Uterus (tissue), 4 donors: ENCODE results near the gene TMPRSS11D. TPM values are rescaled to one million over a fixed set of nuclear protein-coding genes. Genes with fewer than 3 reads are reported as not detected.

Experiments used
- DNase-seq, 2 donors: peaks; one replicate each; pipeline ENCODE4 v3.0.0-alpha.2; 2019 to 2020
- H3K27ac ChIP-seq, 2 donors: fragments of 200-600 bp; sonication (generic); 1 replicate in 1 of 2; 2 replicates in 1 of 2; pipeline ENCODE4 v1.5.1; 2016 to 2018
- H3K27me3 ChIP-seq, 2 donors: fragments of 200-600 bp; sonication (generic); one replicate each; pipeline ENCODE4 v1.5.1; 2018 to 2019; ENCODE audit warnings: control low read depth in 1 of 2
- H3K36me3 ChIP-seq, 2 donors: fragments of 200-600 bp; sonication (generic); one replicate each; pipeline ENCODE4 v1.5.1; 2019; ENCODE audit warnings: control low read depth in 1 of 2
- H3K4me1 ChIP-seq, 2 donors: fragments of 200-600 bp; sonication (generic); one replicate each; pipeline ENCODE4 v1.5.1; 2018 to 2019; ENCODE audit warnings: control low read depth in 1 of 2
- H3K4me3 ChIP-seq, 2 donors: fragments of 200-600 bp; sonication (generic); 1 replicate in 1 of 2; 2 replicates in 1 of 2; pipeline ENCODE4 v1.5.1; 2018 to 2019; ENCODE audit warnings: mild to moderate bottlenecking in 1 of 2
- H3K9me3 ChIP-seq, 2 donors: fragments of 200-600 bp; sonication (generic); one replicate each; pipeline ENCODE4 v1.5.1; 2019; ENCODE audit warnings: control low read depth in 1 of 2
- POLR2A ChIP-seq, 2 donors: fragments of 450-650 bp; IDR thresholded peaks; one replicate each; pipeline ENCODE4 v1.6.1; 2016; ENCODE audit warnings: antibody characterized with exemption in 2 of 2, mild to moderate bottlenecking in 1 of 2, moderate library complexity in 1 of 2
- intact Hi-C: fragments of 100-400 bp; cut with DNase I; formaldehyde crosslinking; loops from one replicate; pipeline ENCODE4 v1.15.1; 2023; ENCODE audit warnings: low total_unique reads
- total RNA-seq, 4 donors: library from RNA; depleted of rRNA in 3 of 4; stranded (reverse); fragments of >200 nt in 3 of 4; gene quantifications; one replicate each; pipeline versions ENCODE4 v1.1.0 to v1.2.4, GENCODE V29; 2014 to 2023
- TF ChIP-seq, protein P1 (sequence below), 4 experiments: fragments of 200-600 bp in 2 of 4; fragments of 450-650 bp in 2 of 4; sonication (generic) in 2 of 4; IDR thresholded peaks; one replicate each; pipeline ENCODE4 v1.5.1; 2016 to 2019; ENCODE audit warnings: antibody characterized with exemption in 4 of 4, mild to moderate bottlenecking in 2 of 4, moderate library complexity in 1 of 4
- donor health status: DM: yes; HTN: yes; CAD: no.

Gene TMPRSS11D
- total RNA-seq, 4 donors from 2014 or later, result not detected

DNA sequence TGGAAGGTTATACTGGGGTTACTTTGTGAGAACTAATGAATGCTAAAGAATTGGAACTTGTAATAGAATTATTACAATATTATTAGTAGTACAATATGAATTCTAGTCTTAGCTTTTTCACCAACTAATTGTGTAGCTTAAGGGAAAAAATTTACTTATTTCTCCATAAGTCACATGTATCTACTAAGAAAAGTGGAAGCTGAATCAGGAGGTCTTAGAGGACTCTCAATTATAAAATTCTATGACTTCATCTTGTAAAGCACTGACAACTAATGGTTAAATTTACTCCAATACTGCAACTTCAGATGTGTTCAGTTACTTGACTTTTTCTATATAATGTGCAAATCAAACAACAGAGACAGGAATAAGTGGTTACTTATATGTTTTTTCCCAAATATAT lies 899 bp upstream of the TMPRSS11D start:
- intact Hi-C loops, result no loop called here
- H3K27ac ChIP-seq, result no peak overlapping the region
- H3K4me3 ChIP-seq, result no peak overlapping the region
- no peak for TF ChIP-seq POLR2A (IDR thresholded peaks at IDR 0.05)
- TF ChIP-seq, protein P1, sequence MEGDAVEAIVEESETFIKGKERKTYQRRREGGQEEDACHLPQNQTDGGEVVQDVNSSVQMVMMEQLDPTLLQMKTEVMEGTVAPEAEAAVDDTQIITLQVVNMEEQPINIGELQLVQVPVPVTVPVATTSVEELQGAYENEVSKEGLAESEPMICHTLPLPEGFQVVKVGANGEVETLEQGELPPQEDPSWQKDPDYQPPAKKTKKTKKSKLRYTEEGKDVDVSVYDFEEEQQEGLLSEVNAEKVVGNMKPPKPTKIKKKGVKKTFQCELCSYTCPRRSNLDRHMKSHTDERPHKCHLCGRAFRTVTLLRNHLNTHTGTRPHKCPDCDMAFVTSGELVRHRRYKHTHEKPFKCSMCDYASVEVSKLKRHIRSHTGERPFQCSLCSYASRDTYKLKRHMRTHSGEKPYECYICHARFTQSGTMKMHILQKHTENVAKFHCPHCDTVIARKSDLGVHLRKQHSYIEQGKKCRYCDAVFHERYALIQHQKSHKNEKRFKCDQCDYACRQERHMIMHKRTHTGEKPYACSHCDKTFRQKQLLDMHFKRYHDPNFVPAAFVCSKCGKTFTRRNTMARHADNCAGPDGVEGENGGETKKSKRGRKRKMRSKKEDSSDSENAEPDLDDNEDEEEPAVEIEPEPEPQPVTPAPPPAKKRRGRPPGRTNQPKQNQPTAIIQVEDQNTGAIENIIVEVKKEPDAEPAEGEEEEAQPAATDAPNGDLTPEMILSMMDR (IDR thresholded peaks at IDR 0.05), result no peak
- H3K36me3 ChIP-seq, result no peaks in the 10 kb centered on the region
- H3K27me3 ChIP-seq, result no peaks in the 10 kb centered on the region
- no peak for DNase-seq
- H3K4me1 ChIP-seq, result no peaks in the 10 kb centered on the region
- no peaks in the 10 kb centered on the region for H3K9me3 ChIP-seq

DNA sequence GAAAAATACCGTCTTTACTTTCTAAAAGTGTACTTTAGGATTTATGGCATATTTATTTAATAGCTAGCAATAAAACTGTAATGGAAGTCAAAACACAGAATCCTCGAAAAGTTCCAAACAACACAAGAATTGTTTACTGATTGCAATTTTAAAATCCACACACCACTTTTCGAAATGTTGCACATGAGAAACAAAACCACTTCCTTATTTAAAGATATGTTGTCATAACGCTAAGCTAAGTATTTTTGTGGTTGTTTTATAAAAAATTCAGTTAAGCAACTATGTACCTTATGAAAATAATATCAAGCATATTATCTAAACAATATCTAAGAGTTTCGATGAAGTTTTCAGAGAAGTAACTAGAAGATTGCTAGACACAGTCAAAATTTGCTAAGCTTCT lies 344 bp downstream of the TMPRSS11D start:
- intact Hi-C loops, result no loop called here
- no peak for DNase-seq
- Histone ChIP-seq H3K27me3 (no peaks in the 10 kb centered on the region), H3K9me3 (no peaks in the 10 kb centered on the region), H3K4me1 (no peaks in the 10 kb centered on the region), H3K4me3 (no peak overlapping the region), H3K36me3 (no peaks in the 10 kb centered on the region), H3K27ac (no peak overlapping the region)
- TF ChIP-seq POLR2A (IDR thresholded peaks at IDR 0.05), result no peak
- TF ChIP-seq, protein P1 (IDR thresholded peaks at IDR 0.05), result no peak

DNA sequence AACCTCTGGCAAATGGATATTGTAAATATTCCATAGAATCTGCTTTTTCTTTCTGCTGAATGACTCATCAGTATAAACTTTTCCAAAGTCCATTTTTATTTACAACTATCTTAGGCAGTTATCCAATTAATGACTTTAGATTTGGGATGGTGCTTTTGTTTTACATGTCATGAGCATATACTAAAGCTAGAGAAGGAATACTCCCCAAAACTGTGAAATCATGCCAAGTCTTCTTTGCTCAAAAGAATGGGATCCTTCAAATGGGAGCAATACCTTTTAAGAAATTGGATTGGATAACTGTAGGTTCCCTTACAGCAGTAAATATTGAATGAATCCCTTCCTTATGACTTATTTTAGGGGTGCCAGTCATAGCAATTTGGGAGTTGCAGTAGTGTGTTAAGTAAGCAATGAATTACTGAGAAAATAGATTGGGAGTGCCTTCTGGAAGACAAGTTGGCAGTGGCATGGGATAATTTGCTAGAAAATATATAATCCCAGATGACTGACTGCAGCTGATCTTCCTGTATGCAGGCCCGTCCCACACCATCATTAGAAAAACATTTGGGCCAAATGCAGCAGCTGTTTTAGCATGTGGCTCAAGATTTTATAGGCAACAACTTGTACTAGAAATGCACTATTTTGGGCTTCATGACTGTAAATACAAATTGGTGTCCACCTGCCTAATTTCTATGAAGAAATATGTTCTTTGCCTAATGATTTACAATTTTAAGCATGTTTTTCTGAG lies 2.8 kb downstream of the TMPRSS11D start:
- Histone ChIP-seq H3K36me3 (no peaks in the 10 kb centered on the region), H3K27ac (no peak overlapping the region), H3K27me3 (no peaks in the 10 kb centered on the region), H3K4me1 (no peaks in the 10 kb centered on the region), H3K9me3 (no peaks in the 10 kb centered on the region), H3K4me3 (no peak overlapping the region)
- intact Hi-C loops, result no loop called here
- TF ChIP-seq POLR2A (IDR thresholded peaks at IDR 0.05), result no peak
- TF ChIP-seq, protein P1 (IDR thresholded peaks at IDR 0.05), result no peak
- no peak for DNase-seq

DNA sequence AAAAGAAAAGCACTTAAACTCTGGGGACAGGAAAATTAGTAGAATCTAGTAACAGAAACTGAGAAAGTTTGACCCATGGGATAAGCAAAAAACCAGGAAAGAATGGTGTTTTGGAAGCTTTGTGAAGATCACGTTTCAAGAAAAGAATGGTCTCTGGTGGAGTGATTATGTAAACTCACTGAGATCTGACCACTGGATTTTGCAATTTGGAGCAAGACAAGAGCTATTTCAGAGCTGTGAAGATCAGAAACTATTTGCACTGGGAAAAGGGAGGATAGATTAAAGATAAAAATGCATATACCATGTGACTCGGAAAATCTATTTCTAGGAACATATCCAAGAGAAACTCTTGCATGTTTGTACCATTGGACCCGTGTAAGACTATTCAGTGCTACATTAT lies 4.3 kb downstream of the TMPRSS11D start:
- H3K4me1 ChIP-seq, result no peaks in the 10 kb centered on the region
- TF ChIP-seq POLR2A (IDR thresholded peaks at IDR 0.05), result no peak
- TF ChIP-seq, protein P1 (IDR thresholded peaks at IDR 0.05), result no peak
- H3K27ac ChIP-seq, result no peak overlapping the region
- no peaks in the 10 kb centered on the region for H3K36me3 ChIP-seq
- intact Hi-C loops, result no loop called here
- H3K27me3 ChIP-seq, result no peaks in the 10 kb centered on the region
- H3K4me3 ChIP-seq, result no peak overlapping the region
- DNase-seq, result no peak
- no peaks in the 10 kb centered on the region for H3K9me3 ChIP-seq

DNA sequence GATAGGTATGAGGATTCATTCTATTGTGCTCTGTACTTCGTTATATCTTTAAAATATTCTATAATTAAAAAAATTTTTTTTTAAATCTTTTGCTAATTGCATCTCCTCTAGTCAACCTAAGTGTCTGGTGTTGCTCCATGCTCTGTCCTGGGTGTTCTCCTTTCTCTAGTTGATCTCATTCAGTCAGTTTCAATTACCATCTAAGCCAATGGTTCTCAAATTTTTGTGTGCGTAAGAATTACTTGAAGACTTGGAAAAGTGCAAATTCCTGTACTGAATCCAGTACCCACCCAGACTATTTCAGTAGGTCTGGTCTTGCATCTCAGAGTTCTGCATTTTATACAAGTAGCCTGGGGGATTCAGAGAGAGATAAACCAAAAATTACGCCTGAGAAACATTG lies 6.7 kb downstream of the TMPRSS11D start:
- intact Hi-C loops, result no loop called here
- no peak overlapping the region for H3K4me3 ChIP-seq
- no peaks in the 10 kb centered on the region for H3K36me3 ChIP-seq
- H3K9me3 ChIP-seq, result no peaks in the 10 kb centered on the region
- DNase-seq, result no peak
- TF ChIP-seq, protein P1 (IDR thresholded peaks at IDR 0.05), result no peak
- TF ChIP-seq POLR2A (IDR thresholded peaks at IDR 0.05), result no peak
- no peak overlapping the region for H3K27ac ChIP-seq
- no peaks in the 10 kb centered on the region for H3K27me3 ChIP-seq
- no peaks in the 10 kb centered on the region for H3K4me1 ChIP-seq
